ENCODE measurements around the gene BRME1.
A peak's percentile ranks its signal among the peaks of the same experiment; 100 is the strongest.

The BRME1 gene

DNA sequence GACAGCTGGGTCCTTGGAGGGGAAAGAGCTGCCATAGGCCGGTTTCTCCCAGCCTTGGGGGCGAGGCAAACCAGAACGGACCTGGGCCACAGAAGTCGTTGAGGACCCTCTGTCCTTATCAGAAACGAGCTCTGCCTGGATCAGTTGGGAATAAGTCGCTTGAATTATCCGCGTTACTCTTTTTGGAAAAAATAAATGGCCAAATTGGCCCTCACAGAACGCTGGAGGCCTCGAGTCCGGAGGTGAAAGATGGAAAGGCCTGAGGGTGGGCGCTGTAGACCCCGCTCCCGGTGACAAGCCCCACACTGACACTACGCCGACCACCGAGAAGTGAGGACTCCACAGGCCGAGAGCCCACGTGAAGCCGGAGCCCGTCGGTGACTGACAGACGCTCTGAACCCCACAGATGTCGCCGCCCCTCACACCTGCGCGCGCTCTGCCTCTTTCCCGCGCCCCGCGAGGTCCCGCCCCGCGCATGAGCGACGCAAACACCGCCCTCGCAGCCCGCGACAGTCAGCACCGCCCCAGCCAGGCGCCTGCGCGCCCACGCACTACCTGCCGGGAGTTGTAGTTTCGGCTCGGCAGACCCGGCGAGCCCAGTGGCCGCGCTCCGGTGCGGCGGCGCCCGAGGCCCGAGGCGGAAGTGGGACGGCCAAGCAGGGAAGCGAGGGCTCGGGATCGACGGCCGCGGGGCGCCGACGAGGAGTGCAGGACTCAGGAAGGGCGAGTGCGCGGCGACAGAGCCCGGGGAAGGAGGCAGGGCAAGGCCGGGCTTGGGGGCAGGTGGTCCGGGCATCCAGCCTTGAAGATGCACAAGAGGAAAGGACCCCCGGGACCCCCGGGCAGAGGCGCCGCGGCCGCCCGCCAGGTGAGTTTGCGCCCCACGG is at the start of gene BRME1, which contains the start of gene CC2D1A:
BRME1 (minus strand) TSS at position 484 of the 887 bp plus-strand sequence. CDS start 1,225 bp downstream, outside the sequence.
CC2D1A (plus strand) TSS at position 568 of the 887 bp plus-strand sequence; CDS start at position 809, 241 bp downstream.
- DNase-seq: peak; percentile 90

DNA sequence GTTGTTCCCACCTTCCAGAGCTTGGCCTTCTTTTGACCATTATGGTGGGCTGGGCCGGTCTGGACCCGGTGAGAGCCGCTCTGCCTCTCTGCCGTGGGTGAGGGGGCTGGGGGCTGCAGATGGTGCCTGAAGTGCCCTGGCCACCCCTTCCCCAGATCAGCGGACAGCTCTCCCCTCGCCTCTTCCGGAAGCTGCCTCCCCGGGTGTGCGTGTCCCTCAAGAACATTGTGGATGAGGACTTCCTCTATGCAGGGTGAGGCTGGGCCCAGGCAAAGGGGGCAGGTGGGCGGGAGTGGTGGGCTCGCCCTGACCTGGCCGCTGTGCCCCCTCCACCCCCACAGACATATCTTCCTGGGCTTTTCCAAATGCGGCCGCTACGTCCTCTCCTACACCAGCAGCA is 48.3 kb upstream of the BRME1 start:
- no peak for DNase-seq

DNA sequence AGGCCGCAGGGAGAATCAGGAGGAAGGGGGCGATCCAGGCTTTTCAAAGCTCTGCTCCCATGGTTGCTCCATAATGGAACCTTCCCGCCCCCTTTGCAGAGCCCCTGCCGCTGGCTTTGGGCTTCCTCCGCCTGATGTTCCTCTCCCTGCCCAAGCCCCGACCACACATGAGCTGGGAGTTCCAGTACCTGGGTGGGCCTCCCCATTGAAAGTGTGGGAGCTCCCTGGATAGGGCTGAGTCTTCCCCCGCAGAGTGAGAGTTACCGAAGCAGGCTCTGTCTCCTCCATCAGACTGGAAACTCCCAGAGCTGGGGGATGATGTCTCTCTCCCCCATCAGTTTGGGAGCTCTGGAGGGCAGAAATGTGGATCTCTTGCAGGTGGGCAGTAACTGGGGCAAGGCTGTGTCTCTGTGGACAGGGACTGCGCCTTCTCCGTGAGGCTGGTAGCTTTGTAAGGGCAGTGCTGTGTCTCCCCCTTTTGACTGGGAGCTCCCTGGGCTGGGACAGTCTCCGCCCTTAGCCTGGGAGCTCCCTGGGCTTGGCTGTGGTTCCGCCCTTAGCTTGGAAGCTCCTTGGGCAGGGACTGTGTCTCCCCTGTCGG is 47.1 kb upstream of the BRME1 start:
- no peak for DNase-seq

DNA sequence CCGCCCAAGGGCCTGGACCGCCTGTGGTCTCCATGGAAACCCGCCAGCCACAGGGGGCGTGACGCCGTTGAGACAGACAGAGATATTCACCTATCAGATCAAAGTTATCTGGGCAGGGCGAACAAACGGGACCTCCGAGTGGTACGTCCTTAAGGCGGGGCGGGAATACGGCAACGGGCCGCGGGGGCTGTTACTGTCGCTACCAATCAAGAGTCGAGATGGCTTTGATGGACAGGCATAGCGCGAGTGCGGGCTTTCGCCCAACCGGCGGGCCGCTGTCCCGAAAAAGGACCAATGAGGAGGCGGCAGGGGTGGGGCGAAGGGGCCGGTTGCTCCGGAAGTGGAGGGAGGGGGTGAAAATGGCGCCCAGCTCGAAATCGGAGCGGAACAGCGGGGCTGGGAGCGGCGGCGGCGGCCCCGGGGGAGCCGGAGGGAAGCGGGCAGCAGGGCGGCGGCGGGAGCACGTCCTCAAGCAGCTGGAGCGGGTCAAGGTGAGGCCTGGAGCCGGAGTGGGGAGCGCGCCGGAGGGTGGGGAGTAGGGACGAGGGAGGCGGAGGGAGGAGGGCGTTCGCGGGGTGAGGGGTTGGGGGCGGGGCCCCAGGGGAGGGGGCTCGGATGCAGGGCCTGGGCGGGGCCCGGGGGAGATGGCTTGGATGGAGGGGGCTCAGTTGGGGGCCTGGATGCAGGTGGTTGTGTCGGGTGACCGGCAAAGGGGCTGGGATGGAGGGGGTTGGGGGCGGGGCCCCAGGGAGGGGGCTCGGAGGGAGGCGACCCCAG is 46.4 kb upstream of the BRME1 start, which contains the start of gene DCAF15:
DCAF15 (plus strand) TSS at position 356 of the 777 bp plus-strand sequence; CDS start at position 360, 4 bp downstream.
- peak; percentile 100 for DNase-seq

DNA sequence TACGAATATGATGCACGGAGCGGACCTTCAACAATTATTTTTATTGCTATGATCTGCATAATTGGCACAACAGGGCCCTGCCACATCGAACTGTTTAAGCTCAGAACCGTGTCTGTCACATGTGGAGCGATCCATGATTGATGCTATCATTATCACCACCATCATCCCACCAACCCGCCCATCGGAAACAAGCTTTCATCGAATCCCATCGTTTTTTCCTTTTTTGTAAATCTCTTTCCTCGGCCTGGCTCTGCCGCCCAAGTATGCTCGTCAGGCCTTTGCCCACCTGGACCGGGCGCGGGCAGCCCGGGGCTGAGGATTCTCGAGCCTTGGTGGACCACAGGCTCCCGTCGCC is 45.9 kb upstream of the BRME1 start:
- no peak for DNase-seq

DNA sequence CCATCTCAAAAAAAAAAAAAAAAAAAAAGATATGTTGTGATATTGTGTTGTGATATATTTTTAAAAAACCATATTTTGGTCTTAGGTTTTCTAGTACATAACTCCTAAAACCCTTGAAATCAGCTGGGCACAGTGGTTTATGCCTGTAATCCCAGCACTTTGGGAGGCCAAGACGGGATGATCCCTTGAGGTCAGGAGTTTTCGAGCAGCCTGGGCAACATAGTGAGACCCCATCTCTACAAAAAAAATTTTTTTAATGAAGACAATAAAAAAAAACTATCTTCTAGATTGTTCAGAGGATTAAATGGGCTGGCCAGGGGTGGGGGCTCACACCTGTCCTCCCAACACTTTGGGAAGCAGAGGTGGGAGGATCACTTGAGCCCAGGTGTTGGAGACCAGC is 45.1 kb upstream of the BRME1 start:
- no peak for DNase-seq

DNA sequence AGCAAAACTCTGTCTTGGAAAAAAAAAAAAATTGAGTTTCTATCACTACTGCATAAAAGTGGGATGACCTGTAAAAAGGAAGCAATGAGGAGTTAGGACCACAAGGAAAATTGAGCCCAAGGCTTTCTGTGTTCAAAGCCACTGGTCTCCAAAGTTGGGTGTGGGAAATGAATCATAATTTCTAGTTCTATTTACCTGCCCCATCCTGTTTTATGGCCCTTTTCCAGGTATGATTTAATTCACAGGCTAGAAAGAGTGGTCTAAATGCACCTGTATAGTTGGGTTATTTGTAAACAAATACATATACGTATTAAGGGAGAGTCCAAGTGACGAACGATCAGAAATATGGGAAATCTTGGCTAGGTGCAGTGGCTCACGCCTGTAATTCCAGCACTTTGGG is 40.5 kb upstream of the BRME1 start:
- no peak for DNase-seq

DNA sequence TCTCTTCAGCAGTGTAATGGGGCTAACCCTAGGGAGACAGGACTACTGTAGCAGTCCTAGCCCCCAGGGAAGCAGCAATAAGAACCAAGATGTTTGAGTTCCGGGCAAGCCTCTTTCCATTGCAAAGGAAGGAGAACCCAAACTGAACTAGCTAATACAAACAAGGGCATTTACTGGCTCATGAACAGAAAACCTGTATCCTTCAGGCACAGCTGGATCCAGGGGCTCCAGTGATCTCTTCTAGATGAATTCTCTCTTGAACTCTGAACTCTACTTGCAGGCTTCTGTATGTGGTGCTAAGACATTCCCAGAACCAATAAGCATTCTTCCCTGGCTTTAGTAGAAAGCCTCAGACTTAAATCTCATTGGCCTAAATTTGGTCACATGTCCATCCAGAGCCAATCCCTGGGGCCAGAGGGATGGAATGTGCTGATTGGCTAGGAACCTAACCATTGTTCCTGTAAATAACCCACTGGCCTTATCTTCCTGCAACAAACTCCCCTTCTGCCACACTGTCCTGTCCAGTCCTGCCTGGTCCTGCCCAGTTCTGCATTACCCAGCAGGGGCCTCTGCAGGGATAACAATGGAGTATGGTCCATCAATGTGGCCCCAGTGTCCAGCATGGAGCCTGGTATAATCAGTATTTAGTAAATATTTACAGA is 36.2 kb upstream of the BRME1 start:
- no peak for DNase-seq

DNA sequence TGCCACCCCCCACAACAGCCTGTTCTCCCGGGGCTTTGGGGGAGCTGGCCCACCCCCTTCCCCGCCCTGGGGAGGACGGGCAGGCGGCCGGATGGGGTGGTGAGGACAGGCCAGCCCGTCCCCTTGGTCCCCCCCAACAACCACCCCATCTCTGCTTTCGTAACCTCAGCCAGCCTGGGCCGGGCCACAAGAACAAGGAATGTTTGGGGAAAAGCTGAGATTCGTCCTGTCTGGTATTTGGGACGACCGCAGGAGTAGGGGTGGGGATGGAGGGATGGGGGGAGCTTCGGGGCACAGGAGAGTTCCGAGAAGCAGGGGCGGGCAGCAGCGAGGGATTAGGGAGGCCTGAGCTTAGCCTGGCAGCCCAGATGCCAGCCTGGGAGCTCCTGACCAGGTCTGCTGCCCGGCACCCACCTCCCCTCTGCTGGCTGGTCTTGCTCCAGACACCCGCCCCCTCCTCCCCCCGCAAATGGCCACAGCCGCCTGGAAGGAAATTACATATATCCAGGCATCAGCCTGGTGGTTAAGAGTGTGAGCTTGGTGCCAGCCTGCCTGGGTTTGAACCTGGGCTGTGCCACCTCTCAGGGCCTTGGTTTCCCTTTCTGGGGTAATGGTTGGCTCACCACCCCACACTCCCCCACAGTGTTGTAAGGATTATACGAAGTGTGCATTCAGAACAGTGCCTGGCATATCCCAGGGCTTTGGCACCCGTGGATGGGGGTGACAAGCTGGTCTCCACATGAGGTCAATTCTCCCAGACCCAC is 32.6 kb upstream of the BRME1 start, which contains the start of gene PODNL1:
PODNL1 (minus strand) TSS at position 117 of the 764 bp plus-strand sequence. CDS start 236 bp downstream, outside the sequence.
- no peak for DNase-seq

DNA sequence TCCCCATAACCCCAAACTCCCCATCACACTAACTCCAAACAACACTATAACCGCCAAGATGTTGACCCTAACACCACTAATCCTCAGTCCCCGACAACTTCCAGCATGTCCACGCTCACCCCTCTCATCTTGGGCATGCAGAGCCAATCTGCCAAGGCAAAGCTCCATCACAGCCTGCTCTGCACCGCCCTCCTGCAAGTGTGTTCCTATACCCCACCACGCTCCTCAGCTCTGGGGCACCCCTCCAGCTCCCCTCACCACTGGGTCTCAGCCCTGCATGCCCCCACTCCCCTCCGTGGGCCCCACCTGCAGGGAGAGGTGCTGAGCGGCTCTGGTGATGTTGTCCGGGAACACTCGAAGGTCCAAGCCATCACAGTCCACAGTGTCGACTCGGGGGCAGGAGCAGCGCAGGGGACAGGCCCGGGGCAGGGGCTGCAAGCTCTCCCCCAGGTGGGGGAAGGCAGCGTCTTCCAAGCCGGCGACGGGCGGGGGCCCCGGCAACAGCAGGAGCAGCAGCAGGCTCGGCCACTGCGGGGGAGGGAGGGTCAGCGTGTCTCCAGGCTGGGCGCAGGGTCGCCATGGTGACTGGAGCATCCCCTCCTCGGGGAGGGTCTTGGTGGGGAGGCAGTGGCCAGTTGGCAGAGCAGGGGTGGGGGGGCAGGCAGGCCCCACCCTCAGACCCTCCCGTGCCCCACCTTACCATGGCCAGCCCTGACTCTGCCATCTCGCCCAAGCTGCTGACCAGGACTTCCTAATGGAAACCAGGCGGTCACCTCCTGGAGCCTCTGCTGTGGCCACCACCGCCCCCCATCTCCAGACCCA is 31.8 kb upstream of the BRME1 start:
- DNase-seq: no peak

DNA sequence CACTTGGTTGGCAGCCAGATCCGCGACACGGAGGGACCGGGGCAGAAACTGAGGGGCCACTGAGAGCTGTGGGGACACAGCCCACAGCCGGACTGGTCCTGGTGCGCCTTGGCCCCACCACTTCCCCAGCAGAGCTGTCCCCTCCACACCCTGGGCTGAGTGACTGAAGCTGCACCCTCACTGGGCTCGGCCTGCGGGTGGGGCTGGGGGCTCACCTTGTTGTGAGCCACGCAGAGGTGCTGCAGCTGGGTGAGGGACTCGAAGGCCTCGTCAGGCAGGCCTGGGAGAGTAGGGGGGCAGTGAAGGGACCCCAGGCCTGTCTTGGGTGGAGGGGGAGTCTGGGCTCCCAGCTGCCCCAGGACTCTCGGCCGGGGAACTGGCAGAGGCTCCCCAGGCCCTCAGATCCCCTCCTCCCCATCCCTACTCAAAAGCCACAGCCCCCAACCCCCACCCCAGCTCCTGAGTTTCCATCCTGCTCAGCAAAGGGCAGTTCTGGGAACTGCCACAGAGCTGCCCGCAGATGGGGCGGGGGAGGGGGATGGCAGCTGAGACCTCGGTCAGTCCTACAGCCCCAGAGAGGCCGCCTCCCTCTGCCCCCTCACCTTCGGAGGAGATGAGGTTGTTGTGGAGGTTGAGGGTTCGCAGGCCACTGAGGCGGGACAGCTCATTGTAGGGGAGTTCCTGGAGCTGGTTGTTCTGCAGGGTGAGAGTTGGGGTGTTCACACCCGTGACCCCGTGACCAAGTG is 30.0 kb upstream of the BRME1 start:
- no peak for DNase-seq

DNA sequence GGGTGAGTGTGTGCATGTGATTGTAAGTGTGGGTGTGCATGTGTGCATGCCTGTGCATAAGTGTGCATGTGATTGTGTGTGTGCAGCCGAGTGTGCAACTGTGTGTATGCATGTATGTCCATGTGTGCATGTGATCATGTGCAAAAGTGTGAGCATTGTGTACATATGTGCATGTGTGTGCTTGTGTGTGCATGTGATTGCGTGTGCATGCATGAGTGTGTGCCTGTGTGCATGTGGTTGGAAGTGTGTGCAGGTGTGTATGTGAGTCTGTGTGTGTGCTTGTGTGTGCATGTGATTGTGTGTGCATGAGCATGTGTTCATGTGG is 28.8 kb upstream of the BRME1 start:
- no peak for DNase-seq

DNA sequence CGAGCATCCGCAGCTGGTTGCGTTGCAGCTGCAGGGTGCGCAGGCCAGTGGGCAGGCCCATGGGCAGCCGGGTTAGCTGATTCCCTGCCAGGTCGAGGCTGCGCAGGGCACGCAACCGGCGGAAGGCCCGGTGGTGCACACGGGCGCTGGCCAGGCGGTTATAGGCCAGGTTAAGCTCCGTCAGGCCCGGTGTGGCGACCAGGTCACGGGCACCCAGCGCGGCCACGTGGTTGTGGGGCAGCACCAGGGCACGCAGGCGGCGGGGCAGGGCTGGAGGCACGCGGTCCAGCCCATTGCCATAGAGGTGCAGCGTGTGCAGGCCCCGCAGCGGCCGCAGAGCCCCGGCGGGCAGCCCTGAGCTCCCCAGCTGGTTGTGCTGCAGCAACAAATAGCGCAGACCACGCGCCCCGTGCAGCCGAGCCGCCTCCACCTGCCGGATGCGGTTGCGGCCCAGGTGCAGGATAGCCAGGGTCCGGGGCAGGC is 27.0 kb upstream of the BRME1 start:
- no peak for DNase-seq

DNA sequence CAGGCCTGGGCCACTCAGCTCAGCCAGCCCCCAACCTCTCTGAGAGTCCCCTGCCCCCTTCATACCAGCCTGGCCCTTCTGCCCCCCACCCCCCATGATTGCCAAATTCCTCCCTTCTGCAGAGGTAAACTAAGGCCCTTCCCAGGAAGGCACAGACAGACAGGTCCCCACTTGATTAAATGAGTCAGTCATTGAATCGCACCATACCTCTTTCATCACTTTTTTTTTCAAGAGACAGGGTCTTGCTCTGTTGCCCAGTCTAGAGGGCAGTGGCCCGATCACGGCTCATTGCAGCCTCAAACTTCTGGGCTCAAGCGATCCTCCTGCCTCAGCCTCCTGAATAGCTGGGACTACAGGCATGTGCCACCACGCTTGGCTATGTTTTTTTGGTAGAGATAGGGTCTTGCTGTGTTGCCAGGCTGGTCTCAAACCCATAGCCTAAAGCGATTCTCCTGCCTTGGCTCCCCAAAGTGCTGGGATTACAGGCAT is 26.3 kb upstream of the BRME1 start:
- DNase-seq: no peak

DNA sequence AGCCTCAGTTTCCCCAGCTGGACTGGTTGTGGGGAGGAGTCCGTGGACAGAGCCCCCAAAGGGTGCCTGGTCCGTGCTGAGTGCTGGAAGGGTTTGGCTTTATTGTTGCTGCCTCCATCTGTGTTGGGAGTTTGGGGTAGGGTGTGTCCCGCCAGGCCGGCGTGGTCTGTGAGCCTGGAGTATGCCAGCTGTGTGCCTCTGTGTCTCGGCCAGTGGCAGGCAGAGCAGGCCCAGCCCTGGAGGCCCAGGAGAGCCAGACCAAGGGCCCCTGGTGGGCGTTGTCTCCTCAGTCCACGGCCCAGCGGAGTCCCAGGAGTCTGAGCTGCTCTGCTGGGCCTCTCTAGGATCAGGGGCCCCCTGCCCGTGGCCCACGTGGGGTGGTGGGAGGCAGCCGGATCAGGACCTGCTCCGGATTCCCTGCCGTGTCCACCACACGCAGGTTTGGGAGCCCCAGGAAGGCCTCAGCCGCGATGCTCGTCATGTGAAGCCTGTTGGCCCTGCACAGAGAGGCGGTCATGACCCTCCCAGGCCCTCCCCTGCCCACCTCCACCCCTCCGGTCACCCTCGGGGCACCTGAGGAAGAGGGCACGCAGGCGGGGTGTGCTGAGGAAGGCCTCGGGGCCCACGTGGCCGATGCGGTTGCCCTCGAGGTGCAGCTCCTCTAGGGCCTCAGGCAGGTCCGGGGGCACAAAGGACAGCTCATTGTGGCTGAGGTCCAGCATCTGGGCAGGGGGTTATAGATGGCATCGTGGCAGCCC is 25.7 kb upstream of the BRME1 start:
- no peak for DNase-seq

DNA sequence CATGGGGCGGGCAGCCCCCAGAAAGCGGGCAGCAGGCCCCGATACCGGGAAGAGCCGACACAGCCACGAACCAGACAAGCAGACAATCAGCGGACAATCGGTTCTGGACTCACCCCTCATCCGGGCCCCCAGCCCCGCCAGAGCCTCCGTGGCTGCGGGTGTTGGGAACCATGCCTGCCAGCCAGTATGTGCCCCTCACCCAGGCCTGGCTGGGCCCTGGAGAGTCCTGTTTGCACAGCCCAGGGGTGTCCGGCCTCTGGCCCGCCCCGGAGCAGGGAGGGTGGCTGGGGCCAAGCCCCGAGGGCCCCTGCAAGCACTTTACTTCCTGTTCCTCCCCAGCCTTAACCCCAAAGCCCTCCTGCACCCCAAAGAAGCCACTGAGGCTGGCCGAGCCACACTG is 24.5 kb upstream of the BRME1 start:
- DNase-seq: no peak

DNA sequence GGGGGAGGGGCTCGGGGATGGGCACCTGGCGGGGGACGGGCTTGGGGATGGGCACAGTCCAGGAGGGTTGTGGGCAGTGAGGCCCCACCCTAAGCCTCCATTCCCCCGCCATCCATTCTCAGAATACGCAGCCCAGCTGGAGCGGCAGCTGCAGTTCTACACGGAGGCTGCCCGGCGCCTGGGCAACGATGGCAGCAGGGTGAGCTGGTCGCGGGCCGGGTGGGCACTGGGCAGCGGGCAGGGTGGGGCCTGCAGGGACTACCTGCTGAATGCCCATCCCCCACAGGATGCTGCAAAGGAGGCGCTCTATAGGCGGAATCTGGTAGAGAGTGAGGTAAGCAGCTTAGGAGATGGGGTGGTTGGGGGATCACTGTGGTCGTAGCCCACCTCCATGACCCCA is 24.0 kb upstream of the BRME1 start:
- no peak for DNase-seq

DNA sequence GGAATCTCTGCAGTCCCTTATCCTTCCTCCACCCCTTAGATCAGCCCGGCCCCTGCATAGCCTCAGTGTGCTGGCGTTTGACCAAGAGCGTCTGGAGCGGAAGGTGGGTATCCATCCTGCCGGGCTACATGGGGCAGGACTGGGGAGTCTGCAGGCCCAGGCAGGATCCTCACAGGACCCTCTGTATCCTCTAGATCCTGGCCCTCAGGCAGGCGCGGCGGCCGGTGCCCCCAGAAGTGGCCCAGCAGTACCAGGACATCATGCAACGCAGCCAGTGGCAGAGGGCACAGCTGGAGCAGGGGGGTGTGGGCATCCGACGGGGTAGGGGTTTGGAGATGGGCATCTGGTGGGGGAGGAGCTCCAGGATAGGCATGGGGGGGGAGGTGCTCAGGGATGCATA is 23.4 kb upstream of the BRME1 start:
- DNase-seq: no peak

DNA sequence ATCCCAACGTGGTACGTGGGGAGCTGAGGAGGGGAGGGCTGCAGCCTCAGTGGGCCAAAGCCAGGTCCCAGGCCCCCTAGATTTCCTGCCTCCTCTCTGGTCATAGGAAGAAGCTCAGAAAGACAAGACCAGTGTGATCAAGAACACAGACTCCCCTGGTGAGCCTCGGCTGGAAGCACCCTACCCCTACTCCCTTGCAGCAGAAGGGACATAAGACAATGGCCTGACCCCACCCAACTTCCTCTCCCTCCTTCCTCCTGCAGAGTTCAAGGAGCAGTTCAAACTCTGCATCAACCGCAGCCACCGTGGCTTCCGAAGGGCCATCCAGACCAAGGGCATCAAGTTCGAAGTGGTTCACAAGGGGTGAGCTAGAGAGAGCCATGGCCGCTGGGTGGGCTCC is 20.8 kb upstream of the BRME1 start:
- no peak for DNase-seq
